ENCODE measurements around the gene ASH1L.
"Not testable (repeated sequence)": the region's sequence is repeated elsewhere in the genome, so short reads cannot be mapped to it uniquely, and the experiment has no call there.

Gene ASH1L

GRCh38 chr1:155352631-155353030 is 210.0 kb downstream of the ASH1L start:
- Histone ChIP-seq H3K27me3 (ENCODE audit: insufficient read depth, low read length, poor library complexity) (no peaks in the 10 kb centered on the region), H3K79me1 (ENCODE audit: low read length) (no peaks in the 10 kb centered on the region), H4K8ac (ENCODE audit: low read depth, low read length) (no peak overlapping the region), H4K5ac (ENCODE audit: low read length) (no peak overlapping the region), H2AK5ac (ENCODE audit: low read length) (no peak overlapping the region), H3K18ac (ENCODE audit: low read length) (no peak overlapping the region), H3K79me2 (ENCODE audit: control insufficient read depth, insufficient read depth, low read length) (no peaks in the 10 kb centered on the region), H3K27ac (ENCODE audit: low read depth, low read length) (no peak overlapping the region), H2BK15ac (replicated peaks; ENCODE audit: low read depth) (no peak overlapping the region), H3K23ac (ENCODE audit: low read length) (no peak overlapping the region), H3K4me2 (ENCODE audit: low read length) (no peak overlapping the region), H2BK5ac (ENCODE audit: low read length) (no peak overlapping the region), H3K56ac (ENCODE audit: low read length) (no peak overlapping the region), H2BK120ac (ENCODE audit: low read depth, low read length) (no peak overlapping the region), H3K4me3 (ENCODE audit: low read length) (no peak overlapping the region), H3K4ac (ENCODE audit: low read depth, low read length) (no peak overlapping the region), H3K9ac (ENCODE audit: low read length) (no peak overlapping the region), H3K4me1 (ENCODE audit: control insufficient read depth, low read depth, low read length) (no peaks in the 10 kb centered on the region), H3K36me3 (ENCODE audit: control insufficient read depth, insufficient read depth, low read length) (peaks cover 2% of the 10 kb centered on the region)
- no CpG with 5 or more reads among the region's 6 CpGs for WGBS (ENCODE audit: extremely low coverage, insufficient coverage, low lambda C conversion rate)
- peak; percentile 2 for DNase-seq

- no peak overlapping the region for H3K56ac ChIP-seq (ENCODE audit: low read length)
- no peak overlapping the region for H4K5ac ChIP-seq (ENCODE audit: low read length)
- H3K27ac ChIP-seq (ENCODE audit: low read depth, low read length), result no peak overlapping the region
- no peak overlapping the region for H3K4me3 ChIP-seq (ENCODE audit: low read length)
- H3K79me2 ChIP-seq (ENCODE audit: control insufficient read depth, insufficient read depth, low read length), result no peaks in the 10 kb centered on the region
- no peaks in the 10 kb centered on the region for H3K27me3 ChIP-seq (ENCODE audit: insufficient read depth, low read length, poor library complexity)
- no peak overlapping the region for H3K18ac ChIP-seq (ENCODE audit: low read length)
- H3K79me1 ChIP-seq (ENCODE audit: low read length), result no peaks in the 10 kb centered on the region
- DNase-seq, result no peak
- H2AK5ac ChIP-seq (ENCODE audit: low read length), result no peak overlapping the region
- no peak overlapping the region for H3K9ac ChIP-seq (ENCODE audit: low read length)
- no peak overlapping the region for H4K8ac ChIP-seq (ENCODE audit: low read depth, low read length)
- H3K4me2 ChIP-seq (ENCODE audit: low read length), result no peak overlapping the region
- no peaks in the 10 kb centered on the region for H3K4me1 ChIP-seq (ENCODE audit: control insufficient read depth, low read depth, low read length)
- no peak overlapping the region for H2BK15ac ChIP-seq (replicated peaks; ENCODE audit: low read depth)
- H3K4ac ChIP-seq (ENCODE audit: low read depth, low read length), result no peak overlapping the region
- peaks cover 9% of the 10 kb centered on the region for H3K36me3 ChIP-seq (ENCODE audit: control insufficient read depth, insufficient read depth, low read length)
- H2BK120ac ChIP-seq (ENCODE audit: low read depth, low read length), result no peak overlapping the region
- no peak overlapping the region for H2BK5ac ChIP-seq (ENCODE audit: low read length)
- no CpG with 5 or more reads among the region's 3 CpGs for WGBS (ENCODE audit: extremely low coverage, insufficient coverage, low lambda C conversion rate)
- H3K23ac ChIP-seq (ENCODE audit: low read length), result no peak overlapping the region
Measured at GRCh38 chr1:155342842-155343241, 219.8 kb downstream of the ASH1L start.

- H3K9ac ChIP-seq (ENCODE audit: low read length), result no peak overlapping the region
- H3K4me1 ChIP-seq (ENCODE audit: control insufficient read depth, low read depth, low read length), result no peaks in the 10 kb centered on the region
- H3K36me3 ChIP-seq (ENCODE audit: control insufficient read depth, insufficient read depth, low read length), result peaks cover 9% of the 10 kb centered on the region
Measured at GRCh38 chr1:155339515-155340097, 223.0 kb downstream of the ASH1L start.

GRCh38 chr1:155334962-155335361 is 227.6 kb downstream of the ASH1L start:
- Histone ChIP-seq H2BK15ac (replicated peaks; ENCODE audit: low read depth) (no peak overlapping the region), H4K8ac (ENCODE audit: low read depth, low read length) (no peak overlapping the region), H2BK5ac (ENCODE audit: low read length) (no peak overlapping the region), H4K5ac (ENCODE audit: low read length) (no peak overlapping the region), H3K27ac (ENCODE audit: low read depth, low read length) (no peak overlapping the region), H3K9ac (ENCODE audit: low read length) (no peak overlapping the region), H3K18ac (ENCODE audit: low read length) (no peak overlapping the region), H2BK120ac (ENCODE audit: low read depth, low read length) (no peak overlapping the region), H2AK5ac (ENCODE audit: low read length) (no peak overlapping the region), H3K27me3 (ENCODE audit: insufficient read depth, low read length, poor library complexity) (no peaks in the 10 kb centered on the region), H3K4ac (ENCODE audit: low read depth, low read length) (no peak overlapping the region), H3K4me1 (ENCODE audit: control insufficient read depth, low read depth, low read length) (no peaks in the 10 kb centered on the region), H3K4me2 (ENCODE audit: low read length) (no peak overlapping the region), H3K56ac (ENCODE audit: low read length) (no peak overlapping the region), H3K36me3 (ENCODE audit: control insufficient read depth, insufficient read depth, low read length) (peaks cover 10% of the 10 kb centered on the region), H3K4me3 (ENCODE audit: low read length) (no peak overlapping the region), H3K23ac (ENCODE audit: low read length) (no peak overlapping the region), H3K79me1 (ENCODE audit: low read length) (no peaks in the 10 kb centered on the region), H3K79me2 (ENCODE audit: control insufficient read depth, insufficient read depth, low read length) (no peaks in the 10 kb centered on the region)
- no peak for DNase-seq
- WGBS (ENCODE audit: extremely low coverage, insufficient coverage, low lambda C conversion rate), result no CpG with 5 or more reads among the region's 1 CpG

More at GRCh38 chr1:155339515-155340097, 223.0 kb downstream of the ASH1L start:
- no peak overlapping the region for H4K5ac ChIP-seq (ENCODE audit: low read length)
- WGBS (ENCODE audit: extremely low coverage, insufficient coverage, low lambda C conversion rate), result no CpG with 5 or more reads among the region's 8 CpGs
- no peaks in the 10 kb centered on the region for H3K79me1 ChIP-seq (ENCODE audit: low read length)
- no peak overlapping the region for H2BK5ac ChIP-seq (ENCODE audit: low read length)
- no peaks in the 10 kb centered on the region for H3K27me3 ChIP-seq (ENCODE audit: insufficient read depth, low read length, poor library complexity)
- no peak overlapping the region for H3K4ac ChIP-seq (ENCODE audit: low read depth, low read length)
- no peak overlapping the region for H2AK5ac ChIP-seq (ENCODE audit: low read length)
- H3K4me3 ChIP-seq (ENCODE audit: low read length), result no peak overlapping the region
- H2BK120ac ChIP-seq (ENCODE audit: low read depth, low read length), result no peak overlapping the region
- no peak overlapping the region for H3K23ac ChIP-seq (ENCODE audit: low read length)
- no peak overlapping the region for H3K18ac ChIP-seq (ENCODE audit: low read length)
- H3K79me2 ChIP-seq (ENCODE audit: control insufficient read depth, insufficient read depth, low read length), result no peaks in the 10 kb centered on the region
- no peak overlapping the region for H3K56ac ChIP-seq (ENCODE audit: low read length)
- H3K27ac ChIP-seq (ENCODE audit: low read depth, low read length), result no peak overlapping the region
- no peak overlapping the region for H2BK15ac ChIP-seq (replicated peaks; ENCODE audit: low read depth)
- no peak for DNase-seq
- no peak overlapping the region for H4K8ac ChIP-seq (ENCODE audit: low read depth, low read length)
- no peak overlapping the region for H3K4me2 ChIP-seq (ENCODE audit: low read length)

GRCh38 chr1:155329980-155330598 is 232.5 kb downstream of the ASH1L start:
- no peak overlapping the region for H2BK15ac ChIP-seq (replicated peaks; ENCODE audit: low read depth)
- H3K56ac ChIP-seq (ENCODE audit: low read length), result no peak overlapping the region

GRCh38 chr1:155328856-155329255 is 233.7 kb downstream of the ASH1L start:
- not testable (repeated sequence) for H3K18ac ChIP-seq (ENCODE audit: low read length); H2BK5ac ChIP-seq (ENCODE audit: low read length); H3K4ac ChIP-seq (ENCODE audit: low read depth, low read length); H2BK120ac ChIP-seq (ENCODE audit: low read depth, low read length); H3K27ac ChIP-seq (ENCODE audit: low read depth, low read length); H2BK15ac ChIP-seq (replicated peaks; ENCODE audit: low read depth); H3K56ac ChIP-seq (ENCODE audit: low read length); H2AK5ac ChIP-seq (ENCODE audit: low read length); H3K4me1 ChIP-seq (ENCODE audit: control insufficient read depth, low read depth, low read length); DNase-seq; H3K9ac ChIP-seq (ENCODE audit: low read length); H3K27me3 ChIP-seq (ENCODE audit: insufficient read depth, low read length, poor library complexity); H3K79me1 ChIP-seq (ENCODE audit: low read length); H3K23ac ChIP-seq (ENCODE audit: low read length); H4K5ac ChIP-seq (ENCODE audit: low read length); H4K8ac ChIP-seq (ENCODE audit: low read depth, low read length); H3K79me2 ChIP-seq (ENCODE audit: control insufficient read depth, insufficient read depth, low read length); H3K4me3 ChIP-seq (ENCODE audit: low read length); H3K4me2 ChIP-seq (ENCODE audit: low read length); H3K36me3 ChIP-seq (ENCODE audit: control insufficient read depth, insufficient read depth, low read length)
- no CpG with 5 or more reads among the region's 7 CpGs for WGBS (ENCODE audit: extremely low coverage, insufficient coverage, low lambda C conversion rate)

More at GRCh38 chr1:155329980-155330598, 232.5 kb downstream of the ASH1L start:
- no peak overlapping the region for H4K5ac ChIP-seq (ENCODE audit: low read length)
- H2BK5ac ChIP-seq (ENCODE audit: low read length), result no peak overlapping the region
- H3K4me3 ChIP-seq (ENCODE audit: low read length), result no peak overlapping the region
- no peak overlapping the region for H3K27ac ChIP-seq (ENCODE audit: low read depth, low read length)
- H2AK5ac ChIP-seq (ENCODE audit: low read length), result no peak overlapping the region
- H3K4me2 ChIP-seq (ENCODE audit: low read length), result no peak overlapping the region
- peaks cover 4% of the 10 kb centered on the region for H3K79me1 ChIP-seq (ENCODE audit: low read length)
- no peak for DNase-seq
- H3K9ac ChIP-seq (ENCODE audit: low read length), result no peak overlapping the region
- H3K36me3 ChIP-seq (ENCODE audit: control insufficient read depth, insufficient read depth, low read length), result peaks cover 7% of the 10 kb centered on the region
- H3K4me1 ChIP-seq (ENCODE audit: control insufficient read depth, low read depth, low read length), result peaks cover 2% of the 10 kb centered on the region
- H4K8ac ChIP-seq (ENCODE audit: low read depth, low read length), result no peak overlapping the region
- no peak overlapping the region for H3K18ac ChIP-seq (ENCODE audit: low read length)
- H3K27me3 ChIP-seq (ENCODE audit: insufficient read depth, low read length, poor library complexity), result no peaks in the 10 kb centered on the region
- H3K23ac ChIP-seq (ENCODE audit: low read length), result no peak overlapping the region
- no peak overlapping the region for H3K4ac ChIP-seq (ENCODE audit: low read depth, low read length)
- H3K79me2 ChIP-seq (ENCODE audit: control insufficient read depth, insufficient read depth, low read length), result no peaks in the 10 kb centered on the region
- no peak overlapping the region for H2BK120ac ChIP-seq (ENCODE audit: low read depth, low read length)
- WGBS (ENCODE audit: extremely low coverage, insufficient coverage, low lambda C conversion rate), result no CpG with 5 or more reads among the region's 11 CpGs

All from mesendoderm (in vitro differentiated cells).